C4-2B (cell line): ENCODE data around the gene KLHL26.
A peak's percentile ranks its signal among the peaks of the same experiment; 100 is the strongest.
"Not testable (repeated sequence)": the region's sequence is repeated elsewhere in the genome, so short reads cannot be mapped to it uniquely, and the experiment has no call there.

Experiments used
- H3K27ac ChIP-seq: fragments of 450-650 bp; 2 replicates; pipeline ENCODE4 v1.5.1; 2017
- CTCF ChIP-seq: fragments of 450-650 bp; conservative IDR thresholded peaks from 2 replicates; pipeline ENCODE4 v1.5.1; 2017; ENCODE audit warnings: mild to moderate bottlenecking
- ZFX ChIP-seq: fragments of 450-650 bp; IDR thresholded peaks from 2 replicates; pipeline ENCODE4 v1.6.1; 2017

The KLHL26 gene

GRCh38 chr19:18672044-18672451, 35.2 kb downstream of the KLHL26 start:
- TF ChIP-seq CTCF = no peak
- no peak for TF ChIP-seq ZFX
- H3K27ac ChIP-seq = no peak overlapping the region

GRCh38 chr19:18672606-18673337, 35.9 kb downstream of the KLHL26 start:
- no peak for TF ChIP-seq ZFX
- TF ChIP-seq CTCF = no peak

GRCh38 chr19:18674616-18675015, 37.8 kb downstream of the KLHL26 start:
- TF ChIP-seq CTCF = no peak
- no peak for TF ChIP-seq ZFX
- no peak overlapping the region for H3K27ac ChIP-seq

More at GRCh38 chr19:18672606-18673337, 35.9 kb downstream of the KLHL26 start:
- no peak overlapping the region for H3K27ac ChIP-seq

- H3K27ac ChIP-seq = no peak overlapping the region
- no peak for TF ChIP-seq ZFX
- TF ChIP-seq CTCF = no peak; the same call in 1 of the 2 replicates
Observed at GRCh38 chr19:18675779-18676178, 39.0 kb downstream of the KLHL26 start.

- TF ChIP-seq ZFX (no peak), CTCF (no peak)
- no peak overlapping the region for H3K27ac ChIP-seq
Observed at GRCh38 chr19:18676692-18677091, 39.9 kb downstream of the KLHL26 start.

GRCh38 chr19:18677156-18677555, 40.3 kb downstream of the KLHL26 start:
- no peak overlapping the region for H3K27ac ChIP-seq

GRCh38 chr19:18680148-18680547, 43.3 kb downstream of the KLHL26 start:
- not testable (repeated sequence) for H3K27ac ChIP-seq

More at GRCh38 chr19:18677156-18677555, 40.3 kb downstream of the KLHL26 start:
- no peak for TF ChIP-seq CTCF
- TF ChIP-seq ZFX = no peak

GRCh38 chr19:18682807-18683108, 45.9 kb downstream of the KLHL26 start:
- TF ChIP-seq ZFX (no peak), CTCF (no peak)
- H3K27ac ChIP-seq = peak overlapping the region; percentile 81
